HG03139 (cell line): Measurements from ENCODE around the gene HECW1.

Experiments
- ATAC-seq: cut with Tn5 transposase; IDR thresholded peaks from one replicate; pipeline ENCODE4 v1.9.1; 2021; ENCODE audit not compliant: unreplicated experiment

HECW1 gene

DNA sequence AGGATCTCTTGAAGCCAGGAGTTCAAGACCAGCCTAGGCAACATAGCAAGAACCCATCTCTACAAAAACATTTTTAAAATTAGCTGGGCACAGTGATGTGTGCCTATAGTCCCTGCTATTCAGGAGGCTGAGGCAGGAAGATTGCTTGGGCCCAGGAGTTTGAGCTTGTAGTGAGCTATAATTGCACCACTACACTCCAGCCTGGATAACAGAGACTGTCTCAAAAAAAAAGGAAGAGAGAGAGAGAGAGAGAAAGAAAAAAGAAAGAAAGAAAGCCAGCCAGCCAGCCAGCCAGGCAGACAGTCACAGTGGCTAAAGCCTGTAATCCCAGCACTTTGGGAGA, 375.3 kb downstream of the HECW1 start:
- ATAC-seq: no peak

DNA sequence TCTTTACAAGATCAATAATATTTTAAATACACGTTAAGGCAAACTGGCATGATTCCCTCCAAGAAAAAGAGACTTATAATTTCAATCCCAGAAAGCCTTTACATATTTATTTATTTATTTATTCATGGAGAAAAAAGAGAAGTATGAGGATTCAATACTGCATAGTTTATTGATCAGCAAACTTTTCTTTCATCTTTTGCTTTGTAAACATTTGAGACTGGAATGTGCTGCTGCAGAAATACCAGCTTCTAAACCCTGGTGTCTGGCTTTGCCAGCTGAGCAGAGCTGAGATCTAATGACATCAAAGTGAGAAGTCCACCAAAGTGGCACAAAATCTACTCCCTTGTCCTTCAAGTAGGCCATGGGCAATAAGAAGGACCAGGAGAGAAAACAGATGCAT, 376.8 kb downstream of the HECW1 start:
- no peak for ATAC-seq

DNA sequence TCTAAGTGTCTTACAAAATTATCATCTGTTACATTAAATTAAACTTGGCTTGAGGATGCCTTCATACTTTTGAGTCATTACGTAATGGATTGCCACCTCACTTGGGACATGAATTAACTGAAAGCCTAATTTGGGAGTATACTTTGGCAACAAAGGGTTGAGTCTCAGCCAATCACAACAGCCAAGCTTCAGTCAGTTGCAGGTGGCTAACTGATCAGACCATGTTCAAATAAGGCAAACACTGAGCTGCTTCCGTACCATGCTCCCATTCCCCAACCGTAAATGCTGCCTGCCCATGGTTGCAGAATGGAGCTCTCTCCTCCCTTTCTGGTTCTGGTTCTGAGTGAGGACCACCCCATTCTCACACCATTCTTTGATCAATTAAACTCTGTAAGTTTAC, 377.6 kb downstream of the HECW1 start:
- no peak for ATAC-seq

DNA sequence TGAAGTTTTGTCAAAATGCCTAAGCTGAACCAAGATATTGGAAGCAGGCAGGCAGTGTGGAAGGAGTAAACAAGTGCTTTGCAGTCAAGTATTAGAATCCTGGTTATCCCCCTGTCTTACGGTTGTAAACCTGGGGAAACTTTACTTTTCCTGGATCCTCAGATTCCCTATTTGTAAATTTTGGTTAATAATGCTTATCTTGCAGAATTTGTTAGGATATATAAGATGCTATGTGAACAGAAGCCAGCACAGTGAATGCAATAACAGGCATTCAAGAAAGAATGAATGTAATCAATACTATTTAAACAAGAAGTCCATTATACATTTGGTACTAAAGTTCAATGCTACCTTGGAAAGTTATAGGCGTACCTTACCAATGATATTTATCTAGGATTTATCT, 378.7 kb downstream of the HECW1 start:
- no peak for ATAC-seq

DNA sequence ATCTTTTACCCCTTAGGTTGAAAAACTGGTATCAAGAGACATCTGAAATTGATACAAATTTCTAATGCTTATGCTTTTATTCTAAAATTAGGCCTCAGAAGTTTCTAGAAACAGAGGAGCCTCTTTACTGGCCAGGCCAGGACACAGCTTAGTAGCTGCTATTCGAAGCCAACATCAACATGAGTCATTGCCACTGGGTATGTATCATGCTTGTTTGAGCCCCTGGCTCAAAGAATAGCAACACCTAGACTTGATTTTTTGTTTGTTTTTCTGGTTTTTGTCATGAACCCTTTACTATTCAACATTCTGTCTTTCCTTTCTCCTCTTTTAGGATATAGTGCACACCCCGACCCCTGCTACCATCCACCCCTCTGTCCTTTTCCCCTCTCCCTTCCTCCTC, 379.5 kb downstream of the HECW1 start:
- ATAC-seq: no peak

DNA sequence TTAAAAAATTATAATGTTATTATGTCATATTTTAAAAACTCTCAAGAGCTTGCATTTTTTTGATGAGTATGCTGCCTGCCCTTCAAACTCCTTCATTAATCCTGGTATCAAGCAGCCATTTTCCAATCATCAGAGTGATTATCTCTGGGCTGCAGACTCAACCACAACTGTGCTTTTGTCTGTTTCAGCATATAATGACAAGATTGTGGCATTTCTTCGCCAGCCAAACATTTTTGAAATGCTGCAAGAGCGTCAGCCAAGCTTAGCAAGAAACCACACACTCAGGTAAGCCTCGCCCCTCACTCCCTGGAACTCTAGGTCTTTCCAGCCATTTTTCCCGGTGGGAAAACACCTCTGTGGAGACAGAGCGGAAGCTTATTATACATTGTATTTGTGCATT, 380.4 kb downstream of the HECW1 start:
- no peak for ATAC-seq

DNA sequence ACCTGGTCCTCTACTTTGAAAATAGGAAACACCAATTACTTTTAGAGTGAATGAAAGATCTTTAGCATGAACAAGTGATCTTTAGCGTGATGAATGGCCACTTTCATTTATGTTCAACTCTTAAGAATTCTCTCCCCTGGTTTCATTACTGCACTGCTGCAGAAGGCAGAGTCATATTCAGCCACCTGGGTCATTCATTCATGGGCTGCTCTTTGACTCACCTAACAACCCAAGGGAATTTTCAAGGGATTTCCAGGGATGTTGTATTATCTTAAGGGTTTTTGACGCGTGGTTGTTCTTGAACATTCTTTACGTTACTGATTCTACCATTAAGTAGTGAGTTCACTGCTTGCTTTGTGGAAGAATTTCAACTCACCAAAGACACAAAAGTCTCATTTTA, 383.1 kb downstream of the HECW1 start:
- no peak for ATAC-seq

DNA sequence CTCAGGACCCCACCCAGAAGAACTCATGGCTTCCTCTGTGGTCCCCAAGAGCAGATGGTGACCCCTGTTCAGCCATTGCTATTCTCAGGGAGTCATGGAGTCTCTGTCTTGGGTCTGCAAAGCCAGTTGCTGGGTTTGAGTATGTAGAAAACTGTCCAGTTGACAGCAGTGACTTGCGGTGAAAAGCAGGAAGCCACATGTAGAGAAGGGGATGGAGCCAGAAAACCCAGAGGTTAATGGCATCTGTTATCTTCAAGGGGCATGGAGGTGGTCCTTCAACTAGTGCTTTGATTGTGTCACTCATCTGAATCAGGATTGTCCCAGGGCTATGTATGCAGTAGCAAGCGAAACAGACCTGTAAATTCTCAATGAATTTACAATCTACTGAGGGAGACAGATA, 384.1 kb downstream of the HECW1 start:
- ATAC-seq: no peak

DNA sequence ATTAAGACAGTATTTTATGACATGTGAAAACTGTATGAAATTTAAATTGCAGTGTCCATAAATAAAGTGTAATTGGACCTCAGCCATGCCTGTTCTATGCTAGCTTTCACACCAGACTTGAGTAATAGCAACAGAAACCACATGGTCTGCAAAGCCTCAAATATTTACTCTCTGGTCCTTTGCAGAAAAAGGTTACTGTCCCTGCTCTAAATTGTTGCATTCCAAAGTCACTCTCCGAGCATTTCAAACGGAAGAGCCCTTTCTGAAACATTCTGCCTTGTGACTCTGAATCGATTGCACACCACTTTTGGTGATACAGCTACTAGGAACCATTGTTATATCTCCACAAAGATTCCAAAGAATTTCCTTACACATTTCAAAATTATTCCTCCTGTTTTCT, 389.4 kb downstream of the HECW1 start:
- no peak for ATAC-seq

DNA sequence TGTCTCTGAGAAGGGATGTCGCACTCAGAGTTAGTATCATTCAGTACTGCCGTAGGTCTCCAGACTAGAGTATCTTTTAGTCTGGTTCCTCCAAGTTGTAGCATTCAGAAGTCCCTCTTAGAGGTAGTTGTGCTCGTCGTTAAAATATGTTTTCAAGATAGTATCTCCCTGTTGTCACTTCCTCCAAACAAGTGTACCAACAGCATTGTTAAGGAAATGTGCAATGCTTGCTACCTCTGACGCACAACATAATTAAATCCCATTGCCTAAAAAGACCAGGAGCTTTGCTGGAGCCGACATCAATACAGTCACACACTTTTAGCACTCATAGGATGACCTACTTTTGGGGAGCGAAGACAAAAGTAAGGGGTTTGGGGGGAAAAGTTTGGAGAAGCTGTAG, 390.5 kb downstream of the HECW1 start:
- no peak for ATAC-seq

DNA sequence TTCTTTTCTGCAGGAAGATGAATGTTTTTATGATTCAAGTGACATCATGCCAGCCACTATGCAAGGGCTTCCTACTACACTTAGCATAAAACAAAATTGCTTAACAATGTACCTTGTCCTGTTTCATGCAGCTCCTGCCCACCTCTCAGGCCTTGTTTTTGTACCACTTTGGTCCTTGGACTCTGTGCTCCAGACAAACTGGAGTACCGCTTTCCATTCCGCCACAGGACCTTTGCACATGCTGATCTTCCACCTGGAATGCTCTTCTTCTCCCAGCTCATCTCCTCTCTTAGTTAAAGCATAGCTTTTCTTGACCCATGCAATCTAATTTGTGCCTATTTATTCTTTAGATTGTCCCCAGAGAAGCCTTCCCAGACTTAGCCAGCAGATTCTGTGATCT, 393.0 kb downstream of the HECW1 start:
- ATAC-seq: no peak

DNA sequence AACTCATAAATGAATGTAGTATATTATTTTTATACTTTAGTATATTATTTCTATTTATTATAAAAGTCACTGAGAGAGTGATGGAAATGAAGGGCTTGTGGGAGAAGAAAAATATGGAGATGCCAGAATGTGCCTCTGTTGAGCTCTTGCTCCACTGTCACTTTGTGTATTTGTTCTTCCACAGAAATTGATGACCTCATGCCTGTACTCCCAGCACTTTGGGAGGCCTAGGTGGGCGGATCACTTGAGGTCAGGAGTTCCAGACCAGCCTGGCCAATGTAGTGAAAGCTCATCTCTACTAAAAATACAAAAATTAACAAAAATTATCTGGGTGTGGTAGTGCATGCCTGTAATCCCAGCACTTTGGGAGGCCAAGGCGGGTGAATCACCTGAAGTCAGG, 394.0 kb downstream of the HECW1 start:
- ATAC-seq: no peak

DNA sequence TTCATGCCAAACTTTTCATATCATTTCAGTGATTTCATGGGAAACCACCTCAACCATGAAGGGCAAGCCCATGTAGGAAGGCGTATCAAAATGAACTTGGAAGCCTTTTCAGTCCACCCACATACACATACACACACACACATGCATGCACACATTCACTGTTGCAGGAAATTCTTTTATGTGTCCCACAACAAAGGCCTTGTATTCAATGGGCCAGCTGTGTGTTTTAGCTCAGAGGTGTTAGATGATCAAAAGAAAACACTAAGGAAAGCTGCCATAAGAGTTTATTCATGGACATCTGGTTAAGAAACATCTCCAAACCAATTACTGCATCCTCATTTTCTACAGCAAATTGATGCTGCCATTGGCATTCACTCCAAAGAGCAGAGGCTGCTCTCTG, 396.0 kb downstream of the HECW1 start:
- no peak for ATAC-seq

DNA sequence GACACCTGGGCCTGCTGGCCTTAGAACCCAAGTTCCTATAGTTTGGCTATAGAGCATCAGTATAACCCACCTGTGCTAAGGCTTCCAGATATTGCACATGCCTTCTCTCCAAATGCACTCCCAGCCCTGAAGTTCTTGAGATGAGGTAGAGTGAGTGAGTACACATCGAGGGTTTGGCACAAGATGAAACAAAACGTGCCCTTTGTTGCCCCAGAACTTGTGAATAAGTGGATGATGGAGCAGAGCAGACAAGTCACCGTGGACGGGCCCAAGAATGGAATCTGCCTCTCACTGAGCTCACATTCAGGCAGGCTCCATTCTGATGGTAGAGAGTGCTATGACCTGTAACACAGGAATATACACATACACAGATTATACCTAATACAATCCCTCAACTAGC, 397.5 kb downstream of the HECW1 start:
- ATAC-seq: no peak

DNA sequence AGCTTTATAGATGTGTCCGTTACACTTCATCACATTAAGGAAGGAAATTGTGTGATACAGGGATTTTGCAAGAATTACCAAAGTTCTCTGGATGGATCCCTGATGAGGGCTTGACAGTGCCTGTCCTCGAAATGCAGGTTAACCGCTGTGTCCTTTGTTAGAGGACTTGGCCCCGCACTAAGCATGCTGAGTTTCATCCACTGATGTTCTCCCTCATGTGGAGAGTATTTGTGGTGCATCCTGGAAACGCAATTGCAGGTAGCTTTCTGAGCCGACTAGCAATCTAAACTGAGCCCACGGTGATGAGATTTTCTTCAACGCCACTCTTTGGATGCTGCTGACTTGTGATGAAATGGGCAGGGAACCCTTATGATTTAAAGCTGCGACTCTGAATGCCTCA, 398.6 kb downstream of the HECW1 start:
- ATAC-seq: no peak

DNA sequence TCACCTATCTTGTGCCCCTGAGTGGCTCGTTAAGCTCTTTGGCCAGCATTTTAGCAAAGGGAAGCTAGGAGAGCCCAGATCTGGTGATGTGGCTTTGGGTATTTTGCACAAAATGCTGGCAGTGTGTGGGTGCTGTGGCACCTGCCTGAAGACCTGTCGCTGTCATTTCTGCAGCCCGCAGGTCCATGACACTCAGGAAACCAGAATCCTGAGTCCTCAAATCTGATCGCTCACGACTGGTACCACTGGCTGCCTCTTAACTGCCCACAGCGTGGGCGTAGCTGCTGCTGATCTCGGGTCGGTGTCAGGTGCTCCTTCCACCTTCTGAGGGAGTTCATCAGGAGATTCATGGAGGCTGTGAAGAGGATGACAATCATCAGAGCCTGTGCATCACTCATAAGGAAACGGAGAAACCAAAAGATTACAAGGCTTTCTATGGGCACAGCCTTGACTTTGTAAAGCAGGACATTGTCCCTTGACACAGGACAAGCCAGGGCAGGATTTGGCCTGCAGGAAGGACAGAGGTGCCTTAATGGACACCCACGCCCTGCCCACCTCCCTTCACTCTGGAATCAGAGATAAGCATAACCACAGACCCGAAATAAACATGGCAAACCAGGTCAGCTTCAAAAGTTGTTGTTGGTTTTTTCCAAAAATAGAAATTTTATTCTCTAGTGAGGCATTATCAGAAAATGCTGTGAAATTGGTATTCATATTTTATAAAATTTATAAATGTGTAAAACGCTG, 399.5 kb downstream of the HECW1 start:
- ATAC-seq: no peak

DNA sequence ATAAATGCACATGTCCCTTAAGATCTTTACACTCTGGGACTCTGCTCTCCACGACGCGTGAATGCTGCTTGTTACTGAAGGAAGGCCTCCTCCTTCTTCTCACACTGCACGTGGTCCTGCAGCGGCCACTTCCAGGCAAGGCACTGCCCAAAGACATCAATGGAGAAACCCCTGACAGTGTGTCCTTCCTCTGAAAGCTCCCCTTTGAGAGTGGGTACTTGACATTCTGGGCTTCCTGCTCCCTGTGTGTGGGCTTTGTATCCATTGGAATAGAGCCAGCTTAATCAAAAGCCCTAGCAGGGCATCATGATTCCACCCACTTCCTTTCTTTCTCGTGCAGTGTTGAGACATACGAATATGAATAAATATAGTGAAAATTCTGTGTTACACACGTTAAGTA, 400.8 kb downstream of the HECW1 start:
- ATAC-seq: no peak

DNA sequence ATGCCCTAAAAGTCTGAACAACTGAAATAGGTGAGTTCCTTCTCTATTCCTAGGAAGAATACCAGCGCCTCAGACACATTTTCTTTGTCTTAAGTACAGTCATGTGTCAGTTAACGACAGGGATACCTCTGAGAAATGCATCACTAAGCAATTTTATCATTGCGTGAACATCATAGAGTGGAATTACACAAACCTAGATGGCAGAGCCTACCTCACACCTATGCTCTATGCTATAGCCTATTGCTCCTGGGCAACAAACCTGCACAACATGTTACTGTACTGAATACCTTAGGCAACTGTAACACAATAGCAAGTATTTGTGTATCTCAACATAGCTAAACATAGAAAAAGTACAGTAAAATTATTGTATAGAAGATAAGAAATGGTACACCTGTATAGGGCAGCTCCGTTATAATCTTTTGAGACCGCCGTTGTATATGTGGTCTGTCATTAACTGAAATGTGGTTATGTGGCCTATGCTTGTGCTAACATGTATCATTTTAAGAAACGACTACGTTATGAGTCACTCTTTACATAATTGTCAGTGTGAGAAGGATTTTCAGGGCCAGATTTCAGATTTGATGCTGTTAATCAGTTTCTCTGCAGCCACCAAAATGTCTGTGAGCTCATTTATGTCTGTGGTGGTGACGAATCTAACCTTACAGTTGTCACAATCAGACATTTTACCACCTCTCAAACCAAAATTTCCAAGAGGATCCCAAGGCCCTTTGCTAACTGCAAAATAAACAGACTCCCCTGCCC, 404.3 kb downstream of the HECW1 start:
- no peak for ATAC-seq

DNA sequence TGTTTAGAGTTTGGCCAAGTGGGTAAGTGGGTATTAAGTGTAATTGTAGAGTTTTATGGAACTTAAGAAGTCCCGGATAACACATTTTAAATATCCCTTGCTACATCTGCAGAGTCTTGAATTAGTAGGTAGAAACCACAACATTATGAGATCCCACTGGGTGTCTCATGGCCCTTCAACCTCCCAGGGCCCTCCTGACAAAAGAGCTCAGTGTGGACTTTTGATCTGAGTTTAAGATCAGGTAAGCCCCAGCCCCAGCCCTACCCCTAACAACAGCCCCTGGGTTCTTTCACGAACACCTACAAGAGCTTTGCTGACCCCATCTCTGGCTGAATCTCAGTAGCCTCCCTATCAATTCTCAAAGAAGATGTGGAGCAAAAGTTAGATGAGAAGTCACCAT, 405.0 kb downstream of the HECW1 start:
- ATAC-seq: no peak

DNA sequence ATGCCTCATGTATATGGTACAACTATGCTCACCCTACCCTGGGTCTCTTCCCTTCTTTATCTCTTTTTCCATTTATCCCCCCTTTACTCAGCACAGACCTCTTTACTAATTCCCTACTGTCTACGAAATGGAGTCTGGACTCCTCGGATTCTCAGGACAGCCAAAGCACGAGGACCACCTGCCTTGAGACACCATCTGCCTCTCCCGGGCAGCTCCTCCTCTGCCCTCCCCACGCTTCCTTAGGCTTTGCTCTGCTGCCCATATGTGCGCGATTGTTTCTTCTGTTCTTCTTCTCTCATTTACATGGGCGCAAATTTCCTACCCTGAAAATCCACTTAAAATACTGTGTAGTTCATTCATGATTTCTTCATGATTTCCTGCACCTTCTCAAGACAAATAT, 407.8 kb downstream of the HECW1 start:
- no peak for ATAC-seq

DNA sequence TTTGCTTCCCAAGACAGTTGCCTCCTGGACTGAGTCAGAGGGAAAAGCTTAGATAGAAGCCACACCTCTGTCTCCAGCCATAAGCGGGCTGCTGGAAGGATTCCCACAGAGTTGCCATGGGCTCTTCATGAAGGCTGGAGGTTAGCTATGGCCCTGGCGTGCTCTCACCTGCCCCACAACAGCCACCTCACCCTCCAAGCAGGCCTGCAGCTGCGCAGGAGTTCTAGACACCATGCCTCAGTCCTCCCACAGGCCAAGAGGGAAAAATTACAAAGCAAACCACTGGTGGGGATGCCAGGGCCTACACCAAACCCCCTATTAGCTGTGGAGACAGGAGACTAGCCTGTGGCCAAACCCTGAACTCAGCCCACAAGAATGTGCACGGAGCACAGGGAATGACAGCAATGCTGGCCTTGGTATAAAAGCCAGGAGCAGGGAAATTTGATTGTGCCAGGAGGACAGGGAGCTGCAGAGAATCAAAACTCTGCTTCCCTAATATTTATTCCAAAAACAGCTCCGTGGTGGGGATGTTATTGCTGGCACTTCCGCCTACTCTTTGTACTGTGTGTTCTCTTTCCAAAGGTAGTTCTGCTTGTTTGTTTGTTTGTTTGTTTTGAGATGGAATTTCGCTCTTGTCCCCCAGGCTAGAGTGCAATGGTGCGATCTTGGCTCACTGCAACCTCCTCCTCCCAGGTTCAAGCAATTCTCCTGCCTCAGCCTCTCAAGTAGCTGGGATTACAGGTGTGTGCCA, 410.1 kb downstream of the HECW1 start:
- no peak for ATAC-seq
